NOMO-1 treated with DMSO at 0.1 percent for 48 hours (cell line): ENCODE results near the gene DDX28.

ENCODE experiments used
- DNase-seq: peaks from one replicate; lab custom pipeline; 2025; ENCODE audit not compliant: unreplicated experiment; lab: John Stamatoyannopoulos, UW

Gene DDX28

GRCh38 chr16:67971111-67971510 is 51.9 kb downstream of the DDX28 start:
- no peak for DNase-seq
